GM21390 (cell line): ENCODE measurements around the gene EML3.
"Not testable (repeated sequence)": the region's sequence is repeated elsewhere in the genome, so short reads cannot be mapped to it uniquely, and the experiment has no call there.

Experiments
- ATAC-seq: cut with Tn5 transposase; IDR thresholded peaks from one replicate; pipeline ENCODE4 v1.9.1; 2021; ENCODE audit not compliant: unreplicated experiment

EML3 gene

GRCh38 chr11:62573006-62573591, 39.5 kb downstream of the EML3 start:
- no peak for ATAC-seq

- no peak for ATAC-seq
These were observed 40.1 kb downstream of the EML3 start for GRCh38 chr11:62572431-62572830.

GRCh38 chr11:62571493-62571892, 41.1 kb downstream of the EML3 start:
- not testable (repeated sequence) for ATAC-seq

- ATAC-seq = not testable (repeated sequence)
These were observed 41.7 kb downstream of the EML3 start for GRCh38 chr11:62570903-62571302.

- ATAC-seq = no peak
These were observed 43.0 kb downstream of the EML3 start for GRCh38 chr11:62569611-62570010.

GRCh38 chr11:62567018-62567633, 45.4 kb downstream of the EML3 start:
- peak; percentile 53 for ATAC-seq

- ATAC-seq = no peak
These were observed 46.3 kb downstream of the EML3 start for GRCh38 chr11:62566247-62566646.

- ATAC-seq = no peak
These were observed 47.3 kb downstream of the EML3 start for GRCh38 chr11:62565100-62565802.

- ATAC-seq = not testable (repeated sequence)
These were observed 50.8 kb downstream of the EML3 start for GRCh38 chr11:62561677-62562230.

GRCh38 chr11:62560566-62561103, 51.9 kb downstream of the EML3 start:
- ATAC-seq = no peak

GRCh38 chr11:62559626-62560025, 52.9 kb downstream of the EML3 start:
- ATAC-seq = not testable (repeated sequence)

- ATAC-seq = no peak
These were observed 53.4 kb downstream of the EML3 start for GRCh38 chr11:62559204-62559603.

- no peak for ATAC-seq
These were observed 53.9 kb downstream of the EML3 start for GRCh38 chr11:62558669-62559068.

GRCh38 chr11:62556875-62557631, 55.5 kb downstream of the EML3 start:
- ATAC-seq = peak; percentile 33

- peak; percentile 43 for ATAC-seq
These were observed 56.3 kb downstream of the EML3 start for GRCh38 chr11:62556108-62556874.

GRCh38 chr11:62555464-62556107, 57.0 kb downstream of the EML3 start:
- no peak for ATAC-seq

GRCh38 chr11:62554387-62555167, 58.0 kb downstream of the EML3 start:
- ATAC-seq = no peak

GRCh38 chr11:62553839-62554361, 58.7 kb downstream of the EML3 start:
- ATAC-seq = no peak
